GM12874 (cell line): ENCODE results near the gene DISP3.

Experiments
- CTCF ChIP-seq: IDR thresholded peaks from 2 replicates; pipeline ENCODE4 v1.5.1; 2011; ENCODE audit warnings: low read depth, mild to moderate bottlenecking, control low read depth, low read length, moderate library complexity; ENCODE audit not compliant: insufficient read depth

DISP3 gene

GRCh38 chr1:11505591-11506538, 26.9 kb downstream of the DISP3 start:
- no peak for TF ChIP-seq CTCF

GRCh38 chr1:11507309-11507708, 28.4 kb downstream of the DISP3 start:
- no peak for TF ChIP-seq CTCF

GRCh38 chr1:11513681-11514080, 34.7 kb downstream of the DISP3 start:
- no peak for TF ChIP-seq CTCF

DNA sequence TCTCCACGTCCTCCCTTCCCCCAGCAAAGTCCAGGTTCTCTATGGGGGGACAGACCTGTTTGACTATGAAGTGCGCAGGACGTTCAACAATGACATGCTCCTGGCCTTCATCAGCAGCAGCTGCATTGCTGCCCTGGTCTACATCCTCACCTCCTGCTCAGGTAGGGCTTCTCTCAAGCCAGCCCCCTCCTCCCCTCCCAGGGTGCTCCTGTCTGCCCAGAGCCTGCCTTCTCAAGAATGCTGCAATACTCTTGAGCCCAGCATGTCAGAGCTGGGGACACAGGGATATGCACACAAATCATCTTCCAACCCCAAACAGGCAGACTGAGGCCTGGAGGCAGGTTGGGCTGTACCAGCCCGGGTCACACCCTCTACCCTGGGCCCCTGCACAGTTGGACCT, 35.4 kb downstream of the DISP3 start:
- no peak for TF ChIP-seq CTCF

GRCh38 chr1:11515368-11516300, 36.7 kb downstream of the DISP3 start:
- no peak for TF ChIP-seq CTCF

DNA sequence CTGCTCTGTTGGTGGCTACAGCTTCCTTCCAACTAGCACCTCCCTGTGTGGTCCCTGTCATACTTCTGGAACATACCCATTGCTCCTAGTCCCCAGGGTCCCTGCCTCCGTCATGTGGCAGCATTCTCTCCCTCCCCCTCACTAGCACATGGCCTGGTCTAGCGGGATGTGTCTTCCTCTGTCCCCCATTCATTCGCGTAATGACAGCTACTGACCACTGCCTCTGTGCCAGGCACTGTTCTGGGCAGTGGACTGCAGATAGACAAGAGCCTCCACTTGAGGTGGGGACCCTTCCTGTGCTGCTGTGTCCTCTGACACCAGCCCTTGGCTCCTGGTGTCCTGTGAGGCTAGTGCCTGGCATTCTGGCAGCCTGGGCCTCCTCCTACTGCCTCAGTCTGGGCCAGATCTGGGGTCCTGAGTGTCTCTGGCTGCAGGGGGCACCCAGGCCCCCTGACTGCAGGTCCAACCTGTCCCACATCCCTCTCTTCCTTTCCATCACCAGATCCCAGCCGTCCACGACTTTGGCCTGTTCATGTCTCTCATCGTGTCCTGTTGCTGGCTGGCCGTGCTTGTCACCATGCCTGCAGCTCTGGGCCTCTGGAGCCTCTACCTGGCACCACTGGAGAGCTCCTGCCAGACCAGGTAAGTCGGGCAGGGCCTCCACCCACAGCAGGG, 38.1 kb downstream of the DISP3 start:
- no peak for TF ChIP-seq CTCF
